Right lobe of liver (tissue), 6 donors: ENCODE data around the gene PPFIBP2. TPM values are rescaled to one million over a fixed set of nuclear protein-coding genes. Genes with fewer than 3 reads are reported as not detected.
A peak's percentile ranks its signal among the peaks of the same experiment; 100 is the strongest.

Experiments
- ATAC-seq, 4 donors: fragments of 200-7000 bp; cut with Tn5 transposase; one replicate each; pipeline ENCODE4 v1.9.1; 2020; ENCODE audit warnings: mild to moderate bottlenecking in 4 of 4, moderate library complexity in 4 of 4
- DNase-seq, 3 donors: peaks; one replicate each; pipeline ENCODE4 v3.0.0-alpha.2; 2020
- H3K27ac ChIP-seq, 3 donors: fragments of 200-600 bp; one replicate each; pipeline ENCODE4 v1.8.0; 2022
- H3K27me3 ChIP-seq, 2 donors: fragments of 200-600 bp; one replicate each; pipeline ENCODE4 v1.8.0; 2022
- H3K36me3 ChIP-seq, 4 donors: fragments of 200-600 bp; sonication (generic) in 1 of 4; one replicate each; pipeline versions ENCODE4 v1.5.1 to v1.8.0; 2017 to 2022; ENCODE audit warnings: control low read depth in 1 of 4
- H3K4me1 ChIP-seq, 4 donors: fragments of 200-600 bp; sonication (generic) in 1 of 4; one replicate each; pipeline versions ENCODE4 v1.5.1 to v1.8.0; 2017 to 2022; ENCODE audit warnings: control low read depth in 1 of 4
- H3K4me3 ChIP-seq, 3 donors: fragments of 200-600 bp; one replicate each; pipeline ENCODE4 v1.8.0; 2022
- H3K9me3 ChIP-seq, 4 donors: fragments of 200-600 bp; sonication (generic) in 1 of 4; one replicate each; pipeline versions ENCODE4 v1.5.1 to v1.8.0; 2017 to 2022; ENCODE audit warnings: control low read depth in 1 of 4
- POLR2A ChIP-seq: fragments of 450-650 bp; IDR thresholded peaks from one replicate; pipeline ENCODE4 v1.6.1; 2017; ENCODE audit warnings: antibody characterized with exemption, mild to moderate bottlenecking
- WGBS: methylation state at CpG from one replicate; pipeline ENCODE4 v1.1.6; 2018; ENCODE audit warnings: low coverage, low lambda C conversion rate; ENCODE audit not compliant: insufficient coverage; ENCODE audit errors: missing lambda C conversion rate; 5-methylcytosine and 5-hydroxymethylcytosine counted together
- intact Hi-C, 2 donors: fragments of 100-400 bp; cut with DNase I; formaldehyde crosslinking; loops; one replicate each; pipeline versions ENCODE4 v1.11.2 to v1.14.1; 2022
- total RNA-seq, 6 experiments: library from RNA; depleted of rRNA in 2 of 6; stranded (reverse); fragments of >200 nt in 2 of 6; fragmentation: NEBNext Ultra II Directional in 3 of 6; extraction: Animal tissue kit (Norgen Biotek cat#: 25700) in 3 of 6; gene quantifications; one replicate each; pipeline versions ENCODE4 v1.1.0 to v1.2.4, GENCODE V29; 2016 to 2023
- TF ChIP-seq, protein P1 (sequence below), 4 donors: fragments of 200-600 bp in 3 of 4; fragments of 450-650 bp in 1 of 4; IDR thresholded peaks; one replicate each; pipeline versions ENCODE4 v1.5.1 to v1.8.0; 2016 to 2022; ENCODE audit warnings: antibody characterized with exemption in 4 of 4, mild to moderate bottlenecking in 2 of 4
- donor health status: DM: no; HTN: yes; CAD: no.
- donor health status: DM: no; HTN: no; CAD: no.
- donor health status: DM: no; HTN: no; CAD: no.
- donor health status: DM: no; HTN: yes; CAD: no.
- donor health status: DM: no; HTN: yes; CAD: no.

PPFIBP2 gene
- total RNA-seq, 6 experiments from 2014 or later: 25.5 to 69.3 (median 46.6) TPM

DNA sequence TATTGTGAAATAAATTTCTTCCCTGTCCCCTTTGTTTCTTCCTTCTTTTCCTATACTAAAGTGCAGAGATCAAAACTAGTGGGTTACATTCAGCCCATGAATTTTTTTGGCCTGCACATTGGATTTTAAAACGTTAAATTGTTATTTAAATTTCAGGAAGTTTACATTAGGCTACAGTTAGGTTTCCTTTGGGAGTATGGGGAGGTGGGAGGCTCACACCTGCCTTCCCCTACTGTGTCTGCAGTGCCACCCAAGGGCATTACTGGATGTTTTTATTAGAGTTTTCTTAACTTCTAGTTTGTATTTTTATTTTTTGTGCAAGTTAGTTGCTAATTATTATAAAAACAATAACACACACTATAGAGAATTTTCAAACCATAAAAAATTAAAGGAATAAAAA, 107.8 kb downstream of the PPFIBP2 start:
- WGBS: 30% methylated on average over 1 of the region's 1 CpG
- Histone ChIP-seq H3K4me1 (no peaks in the 10 kb centered on the region), H3K27me3 (no peaks in the 10 kb centered on the region), H3K36me3 (peaks cover 0 to 38% (median 14%) of the 10 kb centered on the region in 4 donors), H3K4me3 (no peak overlapping the region), H3K9me3 (no peaks in the 10 kb centered on the region), H3K27ac (no peak overlapping the region)
- no peak for TF ChIP-seq POLR2A
- TF ChIP-seq, protein P1, sequence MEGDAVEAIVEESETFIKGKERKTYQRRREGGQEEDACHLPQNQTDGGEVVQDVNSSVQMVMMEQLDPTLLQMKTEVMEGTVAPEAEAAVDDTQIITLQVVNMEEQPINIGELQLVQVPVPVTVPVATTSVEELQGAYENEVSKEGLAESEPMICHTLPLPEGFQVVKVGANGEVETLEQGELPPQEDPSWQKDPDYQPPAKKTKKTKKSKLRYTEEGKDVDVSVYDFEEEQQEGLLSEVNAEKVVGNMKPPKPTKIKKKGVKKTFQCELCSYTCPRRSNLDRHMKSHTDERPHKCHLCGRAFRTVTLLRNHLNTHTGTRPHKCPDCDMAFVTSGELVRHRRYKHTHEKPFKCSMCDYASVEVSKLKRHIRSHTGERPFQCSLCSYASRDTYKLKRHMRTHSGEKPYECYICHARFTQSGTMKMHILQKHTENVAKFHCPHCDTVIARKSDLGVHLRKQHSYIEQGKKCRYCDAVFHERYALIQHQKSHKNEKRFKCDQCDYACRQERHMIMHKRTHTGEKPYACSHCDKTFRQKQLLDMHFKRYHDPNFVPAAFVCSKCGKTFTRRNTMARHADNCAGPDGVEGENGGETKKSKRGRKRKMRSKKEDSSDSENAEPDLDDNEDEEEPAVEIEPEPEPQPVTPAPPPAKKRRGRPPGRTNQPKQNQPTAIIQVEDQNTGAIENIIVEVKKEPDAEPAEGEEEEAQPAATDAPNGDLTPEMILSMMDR (IDR thresholded peaks at IDR 0.05): no peak
- no peak for DNase-seq
- ATAC-seq: no peak
- intact Hi-C loops: no loop called here

DNA sequence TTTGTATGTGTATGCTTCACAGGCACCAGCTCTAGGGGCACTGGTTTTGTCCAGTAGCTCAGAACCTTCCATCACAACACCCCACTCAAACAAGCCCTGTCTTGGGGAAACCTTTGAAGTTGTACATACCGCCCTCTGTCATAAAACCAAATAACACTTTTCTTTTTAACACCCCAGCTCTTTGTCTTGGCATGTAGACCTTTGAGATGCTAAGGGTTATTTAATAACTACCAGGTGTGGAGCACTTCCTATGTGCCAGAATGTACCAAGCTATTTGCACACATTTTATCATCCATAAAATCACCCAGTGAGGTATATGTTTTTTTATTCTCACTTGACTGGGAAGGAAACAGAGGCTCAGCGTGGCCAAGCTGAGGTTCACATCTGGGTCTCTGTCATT, 108.9 kb downstream of the PPFIBP2 start:
- DNase-seq (no peak), ATAC-seq (no peak)
- WGBS: 81% methylated on average over 2 of the region's 2 CpGs
- Histone ChIP-seq H3K9me3 (no peaks in the 10 kb centered on the region), H3K27ac (no peak overlapping the region), H3K4me3 (no peak overlapping the region), H3K27me3 (no peaks in the 10 kb centered on the region), H3K4me1 (no peaks in the 10 kb centered on the region), H3K36me3 (peaks cover 0 to 42% (median 15%) of the 10 kb centered on the region in 4 donors)
- TF ChIP-seq, protein P1 (IDR thresholded peaks at IDR 0.05): no peak
- TF ChIP-seq POLR2A: no peak
- intact Hi-C loops: no loop called here

DNA sequence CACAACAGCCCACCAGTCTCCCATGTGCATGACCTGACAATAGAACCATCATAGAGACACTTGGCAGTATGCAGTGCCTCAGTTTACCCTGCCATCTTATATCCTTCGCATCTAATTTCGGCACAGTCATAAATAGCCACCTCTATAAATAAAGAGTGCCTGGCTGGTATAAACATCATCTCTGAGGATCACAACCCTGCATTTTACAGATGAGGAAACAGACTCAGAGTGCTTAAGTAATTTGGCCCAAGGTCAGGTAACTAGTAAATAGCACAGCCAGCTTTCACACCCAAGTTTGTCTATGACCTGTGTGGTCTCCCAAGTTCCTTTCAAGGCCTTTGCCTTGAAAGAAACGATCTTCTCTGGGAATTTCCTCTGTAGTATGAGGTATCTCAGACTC, 114.9 kb downstream of the PPFIBP2 start:
- Histone ChIP-seq H3K27ac (no peak overlapping the region), H3K4me1 (peaks cover 0 to 16% (median 13%) of the 10 kb centered on the region in 4 donors), H3K9me3 (no peaks in the 10 kb centered on the region), H3K4me3 (no peak overlapping the region), H3K27me3 (no peaks in the 10 kb centered on the region), H3K36me3 (peaks cover 0 to 62% (median 26%) of the 10 kb centered on the region in 4 donors)
- TF ChIP-seq, protein P1 (IDR thresholded peaks at IDR 0.05): no peak
- no peak for TF ChIP-seq POLR2A
- intact Hi-C loops: no loop called here
- ATAC-seq (no peak), DNase-seq (no peak)
- 80% methylated on average over 3 of the region's 3 CpGs for WGBS

DNA sequence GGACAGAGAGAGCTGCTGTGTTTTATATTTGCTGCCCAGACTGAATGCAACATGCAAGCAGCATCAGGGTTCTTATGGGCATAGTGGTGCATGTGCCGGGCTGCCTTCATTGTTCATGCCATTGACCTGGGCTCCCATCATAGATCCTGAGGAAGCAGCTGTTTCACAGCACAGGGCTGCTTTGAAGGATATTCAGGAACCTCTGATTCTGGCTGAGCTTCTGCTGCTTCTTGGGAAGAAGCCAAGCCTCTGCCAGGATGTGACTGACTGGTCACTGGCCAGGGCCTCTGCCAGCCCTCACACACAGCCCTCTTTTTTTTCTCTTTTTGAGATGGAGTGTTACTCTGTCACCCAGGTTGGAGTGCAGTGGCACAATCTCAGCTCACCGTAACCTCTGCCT, 116.2 kb downstream of the PPFIBP2 start:
- WGBS: 14% methylated on average over 1 of the region's 2 CpGs
- H3K27ac ChIP-seq: peak overlapping the region in 1 of 3 donors; percentile 13
- H3K4me1 ChIP-seq: peaks cover 0 to 16% (median 13%) of the 10 kb centered on the region in 4 donors
- no peak overlapping the region for H3K4me3 ChIP-seq
- DNase-seq: peak; percentile 57 to 65 (median 61)
- peaks cover 0 to 72% (median 34%) of the 10 kb centered on the region in 4 donors for H3K36me3 ChIP-seq
- intact Hi-C loops: no loop called here
- peak; percentile 72 to 87 (median 82) for ATAC-seq
- TF ChIP-seq, protein P1 (IDR thresholded peaks at IDR 0.05): no peak
- H3K9me3 ChIP-seq: no peaks in the 10 kb centered on the region
- no peaks in the 10 kb centered on the region for H3K27me3 ChIP-seq

DNA sequence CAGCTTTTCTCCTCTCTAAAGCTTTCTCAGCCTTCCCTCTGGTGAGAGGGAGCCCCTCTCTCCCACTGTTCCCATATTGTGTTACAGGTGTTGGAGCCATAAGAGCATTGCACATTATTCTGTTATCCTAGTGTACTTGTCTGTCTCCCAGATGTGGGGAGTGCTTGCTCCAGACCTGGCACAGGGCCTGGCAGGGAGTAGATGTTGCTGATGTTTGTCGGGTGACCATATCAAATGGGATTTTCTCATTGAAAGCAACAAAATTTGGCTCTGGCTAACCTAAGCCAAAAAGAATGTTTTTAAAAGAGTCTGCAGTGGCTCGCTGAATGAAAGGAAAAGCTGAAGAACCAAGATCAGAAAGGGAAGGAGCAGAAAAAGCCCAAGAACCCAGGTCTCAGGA, 118.4 kb downstream of the PPFIBP2 start:
- 82% methylated on average over 1 of the region's 2 CpGs for WGBS
- intact Hi-C loops: no loop called here
- no peak overlapping the region for H3K27ac ChIP-seq
- H3K4me3 ChIP-seq: no peak overlapping the region
- no peaks in the 10 kb centered on the region for H3K27me3 ChIP-seq
- ATAC-seq (no peak), DNase-seq (no peak)
- H3K4me1 ChIP-seq: peaks cover 0 to 16% (median 13%) of the 10 kb centered on the region in 4 donors
- TF ChIP-seq, protein P1 (IDR thresholded peaks at IDR 0.05): no peak
- no peak for TF ChIP-seq POLR2A
- peaks cover 0 to 73% (median 38%) of the 10 kb centered on the region in 4 donors for H3K36me3 ChIP-seq
- H3K9me3 ChIP-seq: no peaks in the 10 kb centered on the region
